Measurements from ENCODE around the gene BRWD1.
"Not testable (repeated sequence)": the region's sequence is repeated elsewhere in the genome, so short reads cannot be mapped to it uniquely, and the experiment has no call there.

Gene BRWD1

GRCh38 chr21:39173716-39174680 lies 139.4 kb downstream of the BRWD1 start:
- no peak for DNase-seq (ENCODE audit: low read depth)

GRCh38 chr21:39169906-39170305 lies 143.5 kb downstream of the BRWD1 start:
- DNase-seq (ENCODE audit: low read depth): no peak

DNA sequence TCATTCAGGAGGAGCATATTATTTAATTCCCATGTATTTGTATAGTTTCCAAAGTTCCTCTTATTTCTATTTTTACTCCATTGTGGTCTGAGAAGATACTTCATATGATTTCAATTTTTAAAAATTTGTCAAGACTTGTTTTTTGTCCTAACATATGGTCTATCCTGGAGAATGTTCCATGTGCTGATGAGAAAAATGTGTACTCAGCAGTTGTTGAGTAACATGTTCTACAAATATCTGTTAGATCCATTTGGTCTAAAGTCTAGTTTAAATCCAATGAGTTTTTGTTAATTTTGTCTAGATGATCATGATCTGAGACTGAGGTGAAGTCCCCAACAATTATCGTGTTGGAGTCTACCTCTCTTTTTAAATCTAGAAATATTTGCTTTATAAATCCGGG lies 144.6 kb downstream of the BRWD1 start:
- DNase-seq (ENCODE audit: low read depth): no peak

- no peak for DNase-seq (ENCODE audit: low read depth)
These were observed 148.9 kb downstream of the BRWD1 start for GRCh38 chr21:39164523-39164922.

GRCh38 chr21:39161064-39161463 lies 152.4 kb downstream of the BRWD1 start:
- DNase-seq (ENCODE audit: low read depth): no peak

GRCh38 chr21:39159342-39160063 lies 153.9 kb downstream of the BRWD1 start:
- DNase-seq (ENCODE audit: low read depth): no peak

DNA sequence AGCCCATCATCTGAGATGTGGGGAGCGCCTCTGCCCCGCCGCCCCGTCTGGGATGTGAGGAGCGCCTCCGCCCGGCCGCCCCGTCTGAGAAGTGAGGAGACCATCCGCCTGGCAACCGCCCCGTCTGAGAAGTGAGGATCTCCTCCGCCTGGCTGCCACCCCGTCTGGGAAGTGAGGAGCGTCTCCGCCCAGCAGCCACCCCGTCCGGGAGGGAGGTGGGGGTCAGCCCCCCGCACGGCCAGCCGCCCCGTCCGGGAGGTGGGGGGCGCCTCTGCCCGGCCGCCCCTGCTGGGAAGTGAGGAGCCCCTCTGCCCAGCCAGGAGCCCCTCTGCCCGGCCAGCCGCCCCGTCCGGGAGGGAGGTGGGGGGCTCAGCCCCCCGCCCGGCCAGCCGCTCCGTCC lies 156.2 kb downstream of the BRWD1 start:
- not testable (repeated sequence) for DNase-seq (ENCODE audit: low read depth)

- no peak for DNase-seq (ENCODE audit: low read depth)
These were observed 157.4 kb downstream of the BRWD1 start for GRCh38 chr21:39156024-39156423.

DNA sequence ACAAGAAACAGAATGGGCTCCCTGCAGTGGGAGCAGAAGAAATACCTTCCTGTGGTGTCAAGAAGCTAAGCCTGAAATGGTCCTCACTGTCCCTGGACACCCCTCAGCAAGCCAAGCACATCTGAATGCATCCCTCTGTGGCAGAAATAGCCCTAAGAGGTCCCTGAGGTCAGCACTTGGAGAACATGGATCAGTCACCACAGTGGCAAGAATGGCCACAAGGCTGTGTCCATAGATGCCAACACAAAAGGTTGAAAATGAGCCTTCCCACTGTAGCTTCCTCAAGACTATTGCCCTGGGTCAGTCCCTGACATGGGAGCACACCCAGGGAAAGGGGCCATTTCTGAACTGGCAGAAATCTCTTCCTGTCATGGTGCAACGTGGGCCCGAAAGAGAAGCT lies 157.9 kb downstream of the BRWD1 start:
- no peak for DNase-seq (ENCODE audit: low read depth)

DNA sequence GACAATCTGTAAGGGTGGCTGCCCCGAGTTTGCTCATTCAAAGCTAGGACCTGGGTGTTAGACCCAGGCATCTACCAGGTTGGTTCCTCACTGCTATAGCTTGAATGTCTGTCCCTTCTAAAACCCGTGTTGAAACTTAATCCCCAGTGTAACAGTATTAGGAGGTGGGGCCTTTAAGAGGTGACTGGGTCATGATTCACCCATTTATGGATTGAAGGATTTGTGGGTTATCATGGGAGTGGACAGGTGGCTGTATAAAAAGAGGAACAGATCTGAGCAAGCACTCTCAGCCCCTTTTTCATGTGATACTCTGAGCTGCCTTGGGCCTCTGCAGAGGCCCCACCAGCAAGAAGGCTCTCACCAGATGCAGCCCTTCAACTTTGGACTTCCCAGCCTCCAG lies 159.6 kb downstream of the BRWD1 start:
- DNase-seq (ENCODE audit: low read depth): no peak

- no peak for DNase-seq (ENCODE audit: low read depth)
These were observed 160.1 kb downstream of the BRWD1 start for GRCh38 chr21:39153373-39153772.

GRCh38 chr21:39152271-39152670 lies 161.2 kb downstream of the BRWD1 start:
- no peak for DNase-seq (ENCODE audit: low read depth)

DNA sequence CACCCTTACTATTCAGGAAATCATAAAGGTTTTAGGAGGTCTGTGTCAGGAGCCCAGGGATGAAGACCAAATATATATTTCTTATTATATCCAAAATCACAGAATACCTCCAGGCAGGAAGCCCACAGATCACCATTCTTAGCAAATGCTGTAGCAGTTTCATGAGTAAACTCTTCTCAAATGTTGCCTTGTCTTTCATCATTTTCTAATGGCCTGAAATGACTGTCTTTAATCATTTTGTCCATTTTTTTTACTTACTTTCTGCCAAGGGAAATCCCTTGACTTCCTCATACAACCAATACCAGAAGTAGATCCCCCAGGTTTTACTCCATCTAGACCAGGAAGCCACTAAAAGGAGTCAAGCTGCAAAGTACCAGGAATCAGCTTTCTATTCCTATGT lies 162.6 kb downstream of the BRWD1 start:
- no peak for DNase-seq (ENCODE audit: low read depth)

DNA sequence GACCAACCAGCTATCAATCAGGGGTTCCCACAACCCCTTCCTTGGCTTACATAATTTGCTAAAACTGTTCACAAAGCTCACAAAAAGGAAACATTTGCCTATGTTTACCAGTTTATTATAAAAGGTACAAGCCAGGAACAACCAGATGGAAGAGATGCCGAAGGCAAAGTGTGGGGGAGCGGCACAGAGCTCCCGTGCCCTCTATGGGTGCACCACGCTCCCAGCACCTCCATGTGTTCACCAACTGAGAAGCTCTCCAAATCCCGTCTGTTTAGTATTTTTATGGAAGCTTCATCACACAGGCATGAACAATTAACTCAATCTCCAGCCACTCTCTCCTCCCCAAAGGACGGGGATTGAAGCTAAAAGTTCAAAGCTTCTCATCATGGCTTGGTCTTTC lies 163.1 kb downstream of the BRWD1 start:
- DNase-seq (ENCODE audit: low read depth): no peak

DNA sequence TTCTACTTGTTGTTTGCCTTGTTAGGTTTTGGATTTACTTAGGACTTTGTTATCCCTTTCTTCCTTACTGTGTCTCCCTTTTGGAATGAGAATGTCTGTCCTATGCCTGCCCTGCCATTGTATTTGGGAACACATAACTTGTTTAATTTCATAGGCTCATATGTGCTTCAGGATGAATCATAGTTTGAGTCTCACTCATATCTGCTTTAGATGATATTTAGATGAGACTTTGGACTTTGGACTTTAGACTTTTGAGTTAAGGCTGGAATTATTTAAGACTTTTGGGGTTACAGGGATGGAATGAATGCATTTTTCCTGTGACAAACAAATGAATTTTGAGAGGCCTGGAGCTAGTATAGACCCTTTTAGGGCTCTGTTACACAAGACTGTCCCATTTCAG lies 163.6 kb downstream of the BRWD1 start:
- DNase-seq (ENCODE audit: low read depth): no peak

GRCh38 chr21:39148975-39149374 lies 164.5 kb downstream of the BRWD1 start:
- DNase-seq (ENCODE audit: low read depth): no peak

DNA sequence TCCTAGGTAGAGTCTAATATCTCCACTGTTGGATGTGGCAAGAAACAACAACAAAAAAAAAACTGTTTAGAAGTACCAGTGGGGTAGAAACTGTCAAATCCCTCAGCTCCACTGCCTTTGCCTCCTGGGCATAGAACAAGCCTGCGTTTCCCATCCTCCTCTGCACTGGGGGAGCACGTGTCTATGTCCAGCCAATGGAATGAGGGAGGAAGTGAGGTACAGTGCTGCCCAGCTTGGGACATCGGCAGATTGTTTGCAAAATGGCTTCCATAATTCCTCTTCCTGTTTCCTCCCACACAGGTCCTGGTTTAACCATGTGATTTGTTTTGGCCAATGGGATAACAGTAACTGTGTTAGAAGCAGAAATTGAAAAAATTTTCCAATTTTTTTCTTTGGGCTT lies 169.2 kb downstream of the BRWD1 start:
- no peak for DNase-seq (ENCODE audit: low read depth)

DNA sequence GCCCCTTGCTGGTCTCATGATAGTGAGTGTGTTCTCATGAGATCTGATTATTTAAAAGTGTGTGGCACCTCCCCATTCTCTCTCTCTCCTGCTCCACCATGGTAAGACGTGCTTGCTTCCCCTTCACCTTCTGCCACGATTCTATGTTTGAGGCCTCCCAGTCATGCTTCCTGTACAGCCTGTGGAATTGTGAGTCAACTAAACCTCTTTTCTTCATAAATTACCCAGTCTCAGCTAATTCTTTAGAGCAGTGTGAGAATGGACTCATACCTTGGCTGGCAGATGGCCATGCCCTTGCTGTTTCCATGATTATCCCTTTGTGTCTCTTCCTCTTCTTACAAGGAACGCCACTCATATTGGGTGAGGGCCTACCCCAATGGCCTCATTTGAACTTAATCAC lies 170.5 kb downstream of the BRWD1 start:
- DNase-seq (ENCODE audit: low read depth): no peak

DNA sequence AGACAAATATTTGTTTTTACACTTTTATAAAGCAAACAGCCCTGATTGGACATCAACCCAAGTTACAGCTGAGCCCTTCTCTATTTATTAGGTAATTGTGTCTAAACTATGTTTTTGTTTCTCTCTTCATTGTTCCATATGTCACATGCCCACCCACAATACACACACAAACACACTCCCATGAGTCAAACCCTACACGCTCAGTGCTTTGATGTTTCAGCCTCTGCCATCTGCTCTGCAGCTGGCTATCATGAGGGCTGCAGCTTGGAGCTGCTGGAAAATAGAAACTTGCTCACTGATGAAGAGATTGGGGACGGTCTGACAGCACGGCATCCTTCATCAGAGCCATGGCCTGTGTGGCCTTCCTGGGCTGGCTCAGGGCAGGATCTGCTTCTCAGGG lies 171.9 kb downstream of the BRWD1 start:
- no peak for DNase-seq (ENCODE audit: low read depth)

DNA sequence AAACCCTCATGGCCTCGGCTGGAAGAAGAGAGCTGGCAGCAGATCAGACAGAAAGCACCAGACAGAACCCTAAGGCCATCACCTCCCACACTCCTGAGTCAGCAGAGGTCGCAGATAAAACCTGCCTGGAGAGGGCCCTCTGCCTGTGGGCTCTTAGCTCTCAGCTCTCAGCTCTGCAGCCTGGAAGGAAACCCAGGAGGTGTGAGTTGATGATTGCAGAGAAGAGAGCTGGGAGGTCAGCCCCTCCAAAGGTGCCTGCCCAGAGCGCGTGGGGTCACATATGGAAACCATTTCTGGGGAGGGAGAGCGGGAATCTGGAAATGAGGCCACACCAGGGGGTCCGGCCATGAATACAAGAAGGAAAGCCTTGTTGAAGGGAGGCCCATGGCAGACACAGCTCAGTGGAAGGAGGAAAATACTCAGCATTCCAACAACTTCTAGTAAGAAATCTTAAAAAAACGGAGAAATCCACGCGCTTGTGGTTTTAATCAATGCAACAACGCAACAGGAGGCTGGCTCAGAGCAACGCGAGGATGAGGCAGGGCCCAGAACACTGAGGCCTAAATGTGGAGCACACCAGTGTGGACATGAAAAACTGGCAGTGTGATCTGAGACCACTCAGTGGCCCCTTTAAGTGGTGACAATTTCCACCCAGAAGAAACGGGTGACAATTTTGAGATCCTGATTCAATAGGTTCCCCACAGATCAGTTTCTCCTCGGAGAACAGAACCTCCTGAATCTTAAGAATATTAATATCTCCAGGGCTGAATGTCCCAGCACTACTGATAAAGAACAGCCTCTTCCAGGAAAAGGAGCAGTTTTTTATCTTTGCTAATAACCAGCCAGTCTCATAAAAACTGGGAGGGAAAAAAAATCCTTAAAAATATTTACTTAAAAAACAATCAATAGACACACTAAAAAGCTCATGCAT lies 175.9 kb downstream of the BRWD1 start:
- DNase-seq (ENCODE audit: low read depth): no peak

DNA sequence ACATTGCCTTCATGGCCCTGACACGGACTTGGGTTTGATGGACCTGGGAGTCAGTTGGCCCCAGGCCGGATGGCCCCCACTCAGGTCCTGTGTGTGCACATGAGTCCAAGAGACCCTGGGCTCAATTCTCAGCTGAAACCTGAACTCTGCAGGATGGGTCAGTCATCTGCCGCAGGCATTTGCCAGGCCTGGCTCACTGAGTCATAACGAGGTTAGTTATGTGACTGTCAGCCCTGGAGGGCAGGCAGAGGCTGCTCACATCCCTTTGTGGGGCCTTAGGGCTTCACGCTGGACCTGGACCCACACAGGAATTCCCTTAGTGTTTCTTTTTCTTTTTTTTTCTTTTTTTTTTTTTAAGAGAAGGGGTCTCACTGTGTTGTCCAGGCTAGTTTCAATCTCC lies 176.7 kb downstream of the BRWD1 start:
- DNase-seq (ENCODE audit: low read depth): no peak

DNA sequence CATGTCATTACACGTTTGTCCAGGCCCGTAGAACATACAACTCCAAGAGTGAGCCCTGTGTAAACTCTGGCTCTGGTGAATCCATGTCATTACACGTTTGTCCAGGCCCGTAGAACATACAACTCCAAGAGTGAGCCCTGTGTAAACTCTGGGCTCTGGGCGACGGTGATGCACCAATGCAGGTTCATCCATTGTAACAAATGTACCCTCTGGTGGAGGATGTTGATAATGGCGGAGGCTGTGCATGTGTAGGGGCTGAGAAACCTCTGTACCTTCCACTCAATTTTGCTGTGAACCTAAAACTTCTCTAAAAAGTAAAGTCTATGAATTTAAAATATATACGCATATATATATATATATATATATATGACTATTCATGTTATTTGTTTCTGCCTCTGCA lies 177.3 kb downstream of the BRWD1 start:
- not testable (repeated sequence) for DNase-seq (ENCODE audit: low read depth)

All from HS-5 (cell line).